ENCODE results near the gene ACVR2B. TPM values are rescaled to one million over a fixed set of nuclear protein-coding genes. Genes with fewer than 3 reads are reported as not detected.

ACVR2B gene
- total RNA-seq, 1 experiment from 2014 or later, result 18.3 TPM

- Histone ChIP-seq H4K20me1 (ENCODE audit: insufficient read depth) (no peaks in the 10 kb centered on the region), H3K79me2 (ENCODE audit: insufficient read depth, low read length) (no peaks in the 10 kb centered on the region; the same call in 1 of the 2 replicates), H3K9me3 (ENCODE audit: control insufficient read depth in 1 of 2, insufficient read depth in 1 of 2, low read depth in 1 of 2, low read length in 2 of 2) (no peaks in the 10 kb centered on the region), H3K9me2 (ENCODE audit: insufficient read depth) (no peaks in the 10 kb centered on the region), H3K4me1 (ENCODE audit: control insufficient read depth in 1 of 2, insufficient read depth in 2 of 2, low read length in 2 of 2) (peaks cover 4 to 7% of the 10 kb centered on the region in 2 experiments; a peak in 3 of 4 replicates), H3K27me3 (ENCODE audit: insufficient read depth, low read length) (no peaks in the 10 kb centered on the region), H2AFZ (ENCODE audit: low read depth, low read length, poor library complexity, severe bottlenecking) (peak within 1 kb of the TSS; percentile 44), H3K4me2 (ENCODE audit: low read length) (peak within 1 kb of the TSS; percentile 80), H3K4me3 (replicated peaks in 1 of 2; ENCODE audit: low read depth in 1 of 2, low read length in 2 of 2) (peak within 1 kb of the TSS; percentile 77 to 88), H3K36me3 (ENCODE audit: control insufficient read depth in 1 of 2, insufficient read depth in 2 of 2, low read length in 2 of 2) (peaks cover 0 to 2% of the 10 kb centered on the region in 2 experiments; a peak in 2 of 4 replicates), H3K27ac (ENCODE audit: low read depth, low read length) (peak within 1 kb of the TSS; percentile 76), H3K9ac (ENCODE audit: low read length) (peak within 1 kb of the TSS; percentile 75)
- intact Hi-C loops (cut with micrococcal nuclease), result loop anchor here (1.0 to 2.0 kb wide), 3 partner anchors 158 to 348 kb away; no protein-coding TSS in a partner anchor
- peak; percentile 96 for ATAC-seq
- DNase-seq (ENCODE audit: low read depth, low spot score), result peak; percentile 78
- BruUV-seq (replicated peaks), result TSS peak; percentile 89
- ChIA-PET RAD21 (ENCODE audit: low non-redundant PET in 1 of 2, low total read pairs in 2 of 2, uncharacterized antibody in 2 of 2, unreplicated experiment in 2 of 2) (no interaction called here), CTCF (interaction anchor here (0.6 to 1.8 kb wide), 11 partner anchors 14 to 882 kb away, joined by 3 to 8 read pairs (median 4); partner anchors contain the start of genes ACAA1 and XYLB), POLR2A (interaction anchor here (0.6 kb wide), 1 partner anchor 340 kb away, joined by 3 read pairs; no protein-coding TSS in a partner anchor)
- TF ChIP-seq RAD21 (IDR thresholded peaks at IDR 0.05; ENCODE audit: low read depth), result peak; percentile 77
- peak; percentile 84 for TF ChIP-seq POLR2AphosphoS5 (IDR thresholded peaks at IDR 0.05; ENCODE audit: low read depth, low read length)
- TF ChIP-seq YY1 (IDR thresholded peaks at IDR 0.05; ENCODE audit: extremely low read depth, insufficient replicate concordance, low read depth, low read length), result peak; percentile 80
- TF ChIP-seq REST (IDR thresholded peaks at IDR 0.05; ENCODE audit: low read depth), result no peak
- peak; percentile 49 for TF ChIP-seq POLR2A (IDR thresholded peaks at IDR 0.05; ENCODE audit: borderline replicate concordance, extremely low read depth, insufficient read depth, insufficient read length)
- no peak for TF ChIP-seq SRF (IDR thresholded peaks at IDR 0.05; ENCODE audit: low read depth)
- no peak for TF ChIP-seq SIN3A (IDR thresholded peaks at IDR 0.05; ENCODE audit: low read depth)
- peak; percentile 48; the same call in 1 of the 2 replicates for TF ChIP-seq CBX3 (IDR thresholded peaks at IDR 0.05; ENCODE audit: low read depth)
- no peak for TF ChIP-seq TCF7L2 (IDR thresholded peaks at IDR 0.05; ENCODE audit: borderline replicate concordance, extremely low read depth, insufficient read depth, insufficient read length)
- no peak for TF ChIP-seq EZH2phosphoT487 (IDR thresholded peaks at IDR 0.05; ENCODE audit: borderline replicate concordance)
- no peak for TF ChIP-seq SP1 (IDR thresholded peaks at IDR 0.05; ENCODE audit: low read depth)
- 0 out of 2 replicates have a peak, but pooled peaks have one; percentile 43 for TF ChIP-seq EGR1 (IDR thresholded peaks at IDR 0.05; ENCODE audit: low read depth)
- TF ChIP-seq CTCF (IDR thresholded peaks at IDR 0.05 in 2 of 3, conservative IDR thresholded peaks at IDR 0.05 in 1 of 3; ENCODE audit: borderline replicate concordance in 1 of 3, insufficient read depth in 1 of 3, low read depth in 2 of 3, low read length in 2 of 3), result peak; percentile 87 to 88 (median 88)
- TF ChIP-seq ZBTB33 (IDR thresholded peaks at IDR 0.05; ENCODE audit: extremely low read depth, insufficient replicate concordance, low read length), result no peak
- no peak for TF ChIP-seq JUND (IDR thresholded peaks at IDR 0.05)
- peak; percentile 76 for TF ChIP-seq ZFX (IDR thresholded peaks at IDR 0.05)
- TF ChIP-seq ELF1 (IDR thresholded peaks at IDR 0.05; ENCODE audit: borderline replicate concordance, low read depth), result no peak
- peak; percentile 66; the same call in 1 of the 2 replicates for TF ChIP-seq MAX (IDR thresholded peaks at IDR 0.05)
- TF ChIP-seq FOSL1 (IDR thresholded peaks at IDR 0.05; ENCODE audit: low read depth), result no peak
These were observed 42.6 kb downstream of the ACVR2B start, which contains the start of gene EXOG for GRCh38 chr3:38496131-38496910. Gene EXOG (plus strand): TSS chr3:38496340. CDS start chr3:38496368, 28 bp downstream.
